Measurements from ENCODE around the gene TMEM108.

The TMEM108 gene

DNA sequence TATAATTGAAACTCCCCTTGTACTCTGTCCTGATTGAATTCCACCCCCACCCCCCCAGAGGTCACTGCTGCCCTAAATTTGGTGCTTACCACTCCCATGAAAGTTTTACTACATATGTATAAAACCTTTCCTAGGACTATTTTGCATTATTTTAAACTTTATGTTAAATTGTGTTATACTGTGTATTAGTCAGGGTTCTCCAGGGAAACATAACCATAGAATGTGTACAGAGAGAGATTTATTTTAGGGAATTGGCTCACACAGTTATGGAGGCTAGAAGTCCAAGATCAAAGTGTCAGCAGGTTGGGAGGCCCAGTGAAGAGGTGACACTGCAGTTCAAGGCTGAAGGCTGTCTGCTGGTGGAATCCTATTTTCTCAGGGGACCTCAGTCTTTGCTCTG, 390.9 kb downstream of the TMEM108 start:
- TF ChIP-seq, protein P1, sequence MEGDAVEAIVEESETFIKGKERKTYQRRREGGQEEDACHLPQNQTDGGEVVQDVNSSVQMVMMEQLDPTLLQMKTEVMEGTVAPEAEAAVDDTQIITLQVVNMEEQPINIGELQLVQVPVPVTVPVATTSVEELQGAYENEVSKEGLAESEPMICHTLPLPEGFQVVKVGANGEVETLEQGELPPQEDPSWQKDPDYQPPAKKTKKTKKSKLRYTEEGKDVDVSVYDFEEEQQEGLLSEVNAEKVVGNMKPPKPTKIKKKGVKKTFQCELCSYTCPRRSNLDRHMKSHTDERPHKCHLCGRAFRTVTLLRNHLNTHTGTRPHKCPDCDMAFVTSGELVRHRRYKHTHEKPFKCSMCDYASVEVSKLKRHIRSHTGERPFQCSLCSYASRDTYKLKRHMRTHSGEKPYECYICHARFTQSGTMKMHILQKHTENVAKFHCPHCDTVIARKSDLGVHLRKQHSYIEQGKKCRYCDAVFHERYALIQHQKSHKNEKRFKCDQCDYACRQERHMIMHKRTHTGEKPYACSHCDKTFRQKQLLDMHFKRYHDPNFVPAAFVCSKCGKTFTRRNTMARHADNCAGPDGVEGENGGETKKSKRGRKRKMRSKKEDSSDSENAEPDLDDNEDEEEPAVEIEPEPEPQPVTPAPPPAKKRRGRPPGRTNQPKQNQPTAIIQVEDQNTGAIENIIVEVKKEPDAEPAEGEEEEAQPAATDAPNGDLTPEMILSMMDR (IDR thresholded peaks at IDR 0.05; ENCODE audit: low read depth, low read length, poor library complexity, severe bottlenecking) = no peak
- no peak for TF ChIP-seq EZH2phosphoT487 (IDR thresholded peaks at IDR 0.05; ENCODE audit: borderline replicate concordance, low read length)
- Histone ChIP-seq H4K20me1 (ENCODE audit: control insufficient read depth, insufficient read depth, low read depth, low read length) (no peaks in the 10 kb centered on the region), H3K79me2 (ENCODE audit: control insufficient read depth, low read length) (no peaks in the 10 kb centered on the region)

DNA sequence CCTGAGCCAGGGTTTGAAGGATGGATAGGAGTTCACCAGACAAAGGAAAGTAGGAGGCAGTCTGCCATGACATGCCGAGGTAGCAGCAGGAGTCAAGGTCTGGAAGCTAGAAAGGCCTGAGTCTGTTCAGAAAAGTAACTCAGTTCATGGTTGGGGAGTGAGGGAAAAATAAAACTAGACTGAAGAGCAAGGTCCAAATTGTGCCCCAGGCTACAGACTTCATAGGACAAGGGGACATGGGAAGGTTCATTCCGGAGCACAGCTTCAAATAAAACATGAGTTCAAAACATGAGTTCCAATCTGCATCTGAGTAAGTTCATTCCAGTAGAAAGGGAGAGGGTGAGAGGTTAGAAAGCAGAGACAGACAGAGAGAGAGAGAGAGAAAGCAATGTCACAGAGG, 401.4 kb downstream of the TMEM108 start:
- Histone ChIP-seq H3K36me3 (ENCODE audit: control insufficient read depth, low read length) (peaks cover 8% of the 10 kb centered on the region), H3K9me3 (ENCODE audit: control insufficient read depth, insufficient read depth, low read length) (peaks cover 9% of the 10 kb centered on the region; the same call in 1 of the 2 replicates), H3K27me3 (ENCODE audit: control insufficient read depth, low read length) (no peaks in the 10 kb centered on the region), H4K20me1 (ENCODE audit: control insufficient read depth, insufficient read depth, low read depth, low read length) (no peaks in the 10 kb centered on the region), H3K79me2 (ENCODE audit: control insufficient read depth, low read length) (no peaks in the 10 kb centered on the region), H3K4me3 (ENCODE audit: low read length) (no peak overlapping the region), H3F3A (ENCODE audit: control insufficient read depth, insufficient read depth) (no peaks in the 10 kb centered on the region), H3K27ac (ENCODE audit: low read depth, low read length) (no peak overlapping the region), H3K4me1 (ENCODE audit: control insufficient read depth, low read length) (peaks cover 26% of the 10 kb centered on the region), H3K9me2 (replicated peaks; ENCODE audit: control insufficient read depth, low read length) (no peaks in the 10 kb centered on the region), H3K4me2 (ENCODE audit: low read length) (no peak overlapping the region)
- TF ChIP-seq EZH2phosphoT487 (IDR thresholded peaks at IDR 0.05; ENCODE audit: borderline replicate concordance, low read length) = no peak
- TF ChIP-seq, protein P1 (IDR thresholded peaks at IDR 0.05; ENCODE audit: low read depth, low read length, poor library complexity, severe bottlenecking) = no peak

More for the DNA sequence above, 390.9 kb downstream of the TMEM108 start:
- H3K4me1 ChIP-seq (ENCODE audit: control insufficient read depth, low read length) = peaks cover 15% of the 10 kb centered on the region
- no peak overlapping the region for H3K4me2 ChIP-seq (ENCODE audit: low read length)
- no peak overlapping the region for H3K4me3 ChIP-seq (ENCODE audit: low read length)
- 0 out of 2 replicates have a peak, but pooled peaks cover 6% of the 10 kb centered on the region for H3F3A ChIP-seq (ENCODE audit: control insufficient read depth, insufficient read depth)
- H3K27me3 ChIP-seq (ENCODE audit: control insufficient read depth, low read length) = no peaks in the 10 kb centered on the region
- H3K36me3 ChIP-seq (ENCODE audit: control insufficient read depth, low read length) = no peaks in the 10 kb centered on the region
- no peaks in the 10 kb centered on the region for H3K9me3 ChIP-seq (ENCODE audit: control insufficient read depth, insufficient read depth, low read length)
- no peak overlapping the region for H3K27ac ChIP-seq (ENCODE audit: low read depth, low read length)
- no peaks in the 10 kb centered on the region for H3K9me2 ChIP-seq (replicated peaks; ENCODE audit: control insufficient read depth, low read length)

DNA sequence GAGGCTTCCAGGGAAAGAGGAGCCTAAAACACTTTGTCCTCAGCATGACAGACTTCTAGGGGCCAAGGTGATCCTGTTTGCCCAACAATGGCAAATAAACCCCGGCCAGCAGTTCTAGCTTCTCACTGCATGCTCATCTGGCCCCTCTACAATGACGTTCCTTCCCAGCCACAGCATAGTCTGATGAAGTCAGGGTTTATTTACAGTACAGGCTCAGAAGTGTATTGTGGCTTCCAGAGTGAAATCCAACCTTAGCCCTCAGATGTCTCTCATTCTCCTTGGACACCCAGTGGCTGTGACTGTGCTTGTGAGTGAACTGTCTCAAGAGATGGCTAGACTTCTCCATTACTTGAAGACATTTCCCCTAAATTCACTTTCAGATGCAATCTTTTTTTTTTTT, 402.5 kb downstream of the TMEM108 start:
- Histone ChIP-seq H3F3A (ENCODE audit: control insufficient read depth, insufficient read depth) (no peaks in the 10 kb centered on the region), H3K79me2 (ENCODE audit: control insufficient read depth, low read length) (no peaks in the 10 kb centered on the region), H3K9me3 (ENCODE audit: control insufficient read depth, insufficient read depth, low read length) (peaks cover 9% of the 10 kb centered on the region; the same call in 1 of the 2 replicates), H3K4me2 (ENCODE audit: low read length) (no peak overlapping the region), H3K4me1 (ENCODE audit: control insufficient read depth, low read length) (peaks cover 37% of the 10 kb centered on the region), H3K36me3 (ENCODE audit: control insufficient read depth, low read length) (peaks cover 10% of the 10 kb centered on the region), H3K4me3 (ENCODE audit: low read length) (no peak overlapping the region), H3K9me2 (replicated peaks; ENCODE audit: control insufficient read depth, low read length) (no peaks in the 10 kb centered on the region), H3K27me3 (ENCODE audit: control insufficient read depth, low read length) (no peaks in the 10 kb centered on the region), H3K27ac (ENCODE audit: low read depth, low read length) (no peak overlapping the region), H4K20me1 (ENCODE audit: control insufficient read depth, insufficient read depth, low read depth, low read length) (no peaks in the 10 kb centered on the region)
- no peak for TF ChIP-seq EZH2phosphoT487 (IDR thresholded peaks at IDR 0.05; ENCODE audit: borderline replicate concordance, low read length)
- TF ChIP-seq, protein P1 (IDR thresholded peaks at IDR 0.05; ENCODE audit: low read depth, low read length, poor library complexity, severe bottlenecking) = no peak
